DND-41 (cell line): ENCODE data around the gene MFSD6.
"Not testable (repeated sequence)": the region's sequence is repeated elsewhere in the genome, so short reads cannot be mapped to it uniquely, and the experiment has no call there.

Experiments
- ATAC-seq: fragments of 200-7000 bp; cut with Tn5 transposase; 3 replicates; pipeline ENCODE4 v1.9.1; 2021; ENCODE audit warnings: low read depth; ENCODE audit not compliant: insufficient read depth
- DNase-seq: peaks from one replicate; pipeline ENCODE4 v3.0.0-alpha.2; 2020
- H2AFZ ChIP-seq: 2 replicates; pipeline ENCODE4 v1.6.0; 2012; ENCODE audit warnings: low read depth, low read length
- H3K27ac ChIP-seq: 2 replicates; pipeline ENCODE4 v1.5.1; 2012; ENCODE audit warnings: low read length, inconsistent platforms
- H3K27me3 ChIP-seq: fragments of 200-600 bp; sonication (generic); 2 replicates; pipeline ENCODE4 v1.6.0; 2012; ENCODE audit warnings: low read length, mild to moderate bottlenecking, inconsistent platforms; ENCODE audit not compliant: insufficient read depth, poor library complexity
- H3K36me3 ChIP-seq: 2 replicates; pipeline ENCODE4 v1.5.1; 2012; ENCODE audit warnings: low read length, inconsistent platforms; ENCODE audit not compliant: insufficient read depth
- H3K4me1 ChIP-seq: 2 replicates; pipeline ENCODE4 v1.5.1; 2012; ENCODE audit warnings: mild to moderate bottlenecking, low read length; ENCODE audit not compliant: insufficient read depth
- H3K4me2 ChIP-seq: 2 replicates; pipeline ENCODE4 v1.6.0; 2012; ENCODE audit warnings: mild to moderate bottlenecking, moderate library complexity, low read length, inconsistent platforms; ENCODE audit not compliant: insufficient read depth
- H3K4me3 ChIP-seq, 2 experiments: fragments of 200-600 bp in 1 of 2; shearing (Covaris generic) in 1 of 2; 2 replicates each; pipeline ENCODE4 v1.5.1; 2012 to 2016; ENCODE audit warnings: inconsistent platforms in 2 of 2, low read length in 2 of 2, mild to moderate bottlenecking in 2 of 2, low read depth in 1 of 2, moderate library complexity in 1 of 2
- H3K79me2 ChIP-seq: 2 replicates; pipeline ENCODE4 v1.6.0; 2012; ENCODE audit warnings: low read length, inconsistent platforms; ENCODE audit not compliant: insufficient read depth
- H3K9ac ChIP-seq: 2 replicates; pipeline ENCODE4 v1.6.0; 2012; ENCODE audit warnings: low read depth, mild to moderate bottlenecking, inconsistent platforms, low read length, moderate library complexity
- H3K9me3 ChIP-seq: 2 replicates; pipeline ENCODE4 v1.5.1; 2012; ENCODE audit warnings: low read length, moderate library complexity, mild to moderate bottlenecking, inconsistent platforms; ENCODE audit not compliant: insufficient read depth, severe bottlenecking
- H4K20me1 ChIP-seq: 2 replicates; pipeline ENCODE4 v1.6.0; 2012; ENCODE audit warnings: low read length; ENCODE audit not compliant: insufficient read depth
- CTCF ChIP-seq: IDR thresholded peaks from 2 replicates; pipeline ENCODE4 v1.5.1; 2012; ENCODE audit warnings: borderline replicate concordance, low read length, moderate library complexity, mild to moderate bottlenecking; ENCODE audit not compliant: poor library complexity, severe bottlenecking; ENCODE audit errors: extremely low read depth
- EZH2 ChIP-seq: IDR thresholded peaks from 3 replicates; pipeline ENCODE4 v1.6.1; 2012; ENCODE audit warnings: borderline replicate concordance, low read depth, mild to moderate bottlenecking, moderate library complexity, low read length, inconsistent platforms; ENCODE audit not compliant: severe bottlenecking

MFSD6 gene

DNA sequence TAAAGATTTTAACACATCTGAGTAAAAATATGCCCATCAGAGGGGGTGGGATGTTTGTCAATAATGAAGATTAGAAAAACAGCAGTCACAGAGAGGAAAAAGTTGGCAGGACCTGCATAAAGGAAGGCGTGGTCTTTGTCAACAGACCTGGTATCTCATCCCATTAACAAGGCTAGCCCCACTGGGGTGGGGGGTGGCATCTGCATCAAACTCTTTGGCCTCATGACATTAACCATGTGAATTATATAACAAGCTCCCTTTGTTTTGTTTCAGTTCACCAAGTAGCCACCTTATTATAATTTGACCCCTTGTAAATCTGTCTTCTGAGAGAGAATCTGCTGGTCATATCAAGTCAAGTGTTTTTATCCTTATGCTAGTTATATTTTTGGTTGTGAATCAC, 97.5 kb downstream of the MFSD6 start:
- no peaks in the 10 kb centered on the region for H3K4me1 ChIP-seq
- ATAC-seq (no peak), DNase-seq (no peak)
- no peak for TF ChIP-seq EZH2
- TF ChIP-seq CTCF, result no peak
- no peak overlapping the region for H2AFZ ChIP-seq
- no peak overlapping the region for H3K4me3 ChIP-seq
- H3K4me2 ChIP-seq, result no peak overlapping the region
- H3K27ac ChIP-seq, result no peak overlapping the region
- H4K20me1 ChIP-seq, result no peaks in the 10 kb centered on the region
- no peak overlapping the region for H3K9ac ChIP-seq
- no peaks in the 10 kb centered on the region for H3K27me3 ChIP-seq
- peaks cover 83% of the 10 kb centered on the region for H3K36me3 ChIP-seq
- no peaks in the 10 kb centered on the region for H3K9me3 ChIP-seq
- no peaks in the 10 kb centered on the region for H3K79me2 ChIP-seq

GRCh38 chr2:190506666-190507065, 98.5 kb downstream of the MFSD6 start:
- no peak for ATAC-seq
- DNase-seq, result no peak
- no peaks in the 10 kb centered on the region for H4K20me1 ChIP-seq
- H3K9ac ChIP-seq, result no peak overlapping the region
- no peaks in the 10 kb centered on the region for H3K27me3 ChIP-seq
- TF ChIP-seq EZH2 (no peak), CTCF (no peak)
- no peaks in the 10 kb centered on the region for H3K9me3 ChIP-seq
- no peak overlapping the region for H3K4me2 ChIP-seq
- H2AFZ ChIP-seq, result no peak overlapping the region
- H3K4me3 ChIP-seq, result no peak overlapping the region
- no peak overlapping the region for H3K27ac ChIP-seq
- no peaks in the 10 kb centered on the region for H3K4me1 ChIP-seq
- H3K36me3 ChIP-seq, result peaks cover 78% of the 10 kb centered on the region
- no peaks in the 10 kb centered on the region for H3K79me2 ChIP-seq

DNA sequence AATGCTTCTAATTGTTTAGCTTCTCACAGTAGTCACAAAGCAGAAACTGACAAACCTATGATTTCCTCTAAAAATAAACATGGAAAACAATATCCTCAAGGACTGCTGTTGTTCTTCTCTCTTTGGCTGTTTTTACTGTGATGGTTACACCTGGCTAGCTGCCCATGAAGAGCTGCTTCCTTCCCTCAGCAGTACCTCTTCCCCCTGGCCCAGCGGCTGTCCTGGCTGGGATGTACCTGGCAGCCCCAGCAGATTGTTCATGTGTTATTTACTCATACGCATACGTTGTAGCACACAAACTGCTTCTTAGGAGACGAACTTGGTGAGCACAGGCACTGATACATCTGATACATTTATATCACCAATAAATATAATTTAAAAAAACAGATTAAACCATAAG, 99.0 kb downstream of the MFSD6 start:
- H2AFZ ChIP-seq, result no peak overlapping the region
- H4K20me1 ChIP-seq, result no peaks in the 10 kb centered on the region
- peaks cover 76% of the 10 kb centered on the region for H3K36me3 ChIP-seq
- H3K4me2 ChIP-seq, result no peak overlapping the region
- TF ChIP-seq CTCF (no peak), EZH2 (no peak)
- no peak overlapping the region for H3K9ac ChIP-seq
- no peaks in the 10 kb centered on the region for H3K9me3 ChIP-seq
- H3K27me3 ChIP-seq, result no peaks in the 10 kb centered on the region
- H3K4me1 ChIP-seq, result no peaks in the 10 kb centered on the region
- H3K4me3 ChIP-seq, result no peak overlapping the region
- no peaks in the 10 kb centered on the region for H3K79me2 ChIP-seq
- no peak overlapping the region for H3K27ac ChIP-seq
- ATAC-seq (no peak), DNase-seq (no peak)

DNA sequence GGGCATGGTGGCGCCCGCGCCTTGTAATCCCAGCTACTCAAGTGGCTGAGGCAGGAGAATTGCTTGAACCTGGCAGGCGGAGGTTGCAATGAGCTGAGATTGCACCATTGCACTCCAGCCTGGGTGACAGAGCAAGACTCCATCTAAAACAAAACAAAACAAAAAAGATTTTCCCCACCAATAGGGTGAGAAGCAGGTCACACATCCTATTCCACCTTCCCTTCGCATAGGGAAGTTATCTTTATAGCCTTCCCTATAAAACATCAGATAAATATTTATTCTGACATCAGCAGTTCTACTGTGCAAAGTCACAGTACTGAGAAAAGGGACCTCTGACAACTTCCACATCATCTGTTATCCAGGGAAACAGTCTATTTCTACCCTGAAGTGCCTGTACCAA, 101.7 kb downstream of the MFSD6 start:
- H3K79me2 ChIP-seq, H3K9me3 ChIP-seq, H3K27ac ChIP-seq, H4K20me1 ChIP-seq, ATAC-seq, H2AFZ ChIP-seq, DNase-seq, H3K27me3 ChIP-seq, H3K4me1 ChIP-seq, H3K4me3 ChIP-seq, H3K9ac ChIP-seq, H3K4me2 ChIP-seq: not testable (repeated sequence)
- peaks cover 74% of the 10 kb centered on the region for H3K36me3 ChIP-seq
